GM12872 (cell line): ENCODE data around the gene COL4A5.

Experiments used
- CTCF ChIP-seq: IDR thresholded peaks from 3 replicates; pipeline ENCODE4 v1.5.1; 2011; ENCODE audit warnings: low read depth, mild to moderate bottlenecking, low read length, moderate library complexity; ENCODE audit not compliant: insufficient read depth

The COL4A5 gene

GRCh38 chrX:108722561-108722960, 282.9 kb downstream of the COL4A5 start:
- TF ChIP-seq CTCF, result no peak

- TF ChIP-seq CTCF, result no peak
Observed at GRCh38 chrX:108726748-108727147, 287.1 kb downstream of the COL4A5 start.

- TF ChIP-seq CTCF, result no peak
Observed at GRCh38 chrX:108731153-108731552, 291.5 kb downstream of the COL4A5 start.

GRCh38 chrX:108732630-108733321, 293.1 kb downstream of the COL4A5 start:
- TF ChIP-seq CTCF, result no peak

GRCh38 chrX:108734426-108734825, 294.8 kb downstream of the COL4A5 start:
- TF ChIP-seq CTCF, result no peak

GRCh38 chrX:108735091-108735678, 295.5 kb downstream of the COL4A5 start:
- 0 out of 3 replicates have a peak, but pooled peaks have one; percentile 16 for TF ChIP-seq CTCF

GRCh38 chrX:108735679-108736508, 296.3 kb downstream of the COL4A5 start:
- no peak for TF ChIP-seq CTCF
